ENCODE data around the gene CLASP2.
"Not testable (repeated sequence)": the region's sequence is repeated elsewhere in the genome, so short reads cannot be mapped to it uniquely, and the experiment has no call there.

CLASP2 gene

DNA sequence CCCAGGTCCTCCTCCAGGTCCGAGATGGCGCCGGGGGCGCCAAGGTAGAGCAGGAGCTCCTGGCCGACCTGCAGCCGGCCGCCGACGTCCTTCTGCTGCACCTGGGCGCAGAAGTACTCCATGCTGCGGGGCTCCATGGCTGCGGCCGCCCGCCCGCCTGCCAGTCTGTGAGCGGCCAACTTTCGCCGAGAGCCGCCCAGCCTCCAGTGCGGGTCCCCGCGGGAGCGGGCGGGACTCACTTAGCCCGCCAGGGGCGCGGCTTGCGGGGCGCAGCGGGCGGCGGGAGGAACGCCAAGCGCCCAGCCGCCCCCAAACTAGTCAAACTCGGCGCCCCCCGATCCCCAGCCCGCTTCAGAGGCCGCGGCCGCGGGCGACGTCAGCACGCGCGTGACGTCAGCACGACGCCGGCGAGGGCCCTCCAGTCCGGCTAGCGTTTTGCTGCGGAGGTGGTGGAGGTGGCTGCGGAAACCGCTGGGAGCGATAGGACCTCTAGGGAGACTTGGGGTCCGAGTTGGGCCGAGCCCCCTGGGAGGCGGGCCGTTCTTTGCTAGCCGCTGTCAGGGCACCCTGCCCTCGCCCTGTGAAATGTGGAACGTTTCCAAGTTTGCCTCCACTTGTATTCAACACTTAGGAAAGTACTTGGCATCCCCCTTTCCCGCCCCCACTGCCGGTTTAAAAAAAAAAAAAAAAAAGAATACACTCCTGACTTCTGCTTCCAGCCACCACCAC, at the start of gene CLASP2:
Gene CLASP2 (minus strand): TSS at position 389 of the 729 bp plus-strand sequence. CDS start 252 bp downstream, at position 137.
- Histone ChIP-seq H3K9ac (ENCODE audit: low read depth in 1 of 2, low read length in 2 of 2) (peak within 1 kb of the TSS; percentile 72 to 88), H3K4me3 (ENCODE audit: low read length in 2 of 2) (peak within 1 kb of the TSS; percentile 84 to 88), H3K4me1 (ENCODE audit: control insufficient read depth in 2 of 2, insufficient read depth in 2 of 2, low read length in 2 of 2) (peaks cover 4 to 16% of the 10 kb centered on the region in 2 donors), H3K27me3 (ENCODE audit: control insufficient read depth in 2 of 2, insufficient read depth in 2 of 2, low read length in 2 of 2) (no peaks in the 10 kb centered on the region), H3K9me3 (ENCODE audit: control insufficient read depth in 2 of 2, low read length in 2 of 2) (no peaks in the 10 kb centered on the region), H3K36me3 (ENCODE audit: control insufficient read depth in 2 of 2, insufficient read depth in 2 of 2, low read length in 2 of 2) (no peaks in the 10 kb centered on the region), H3K27ac (ENCODE audit: low read depth in 2 of 2, low read length in 2 of 2) (peak within 1 kb of the TSS; percentile 94 to 96)

DNA sequence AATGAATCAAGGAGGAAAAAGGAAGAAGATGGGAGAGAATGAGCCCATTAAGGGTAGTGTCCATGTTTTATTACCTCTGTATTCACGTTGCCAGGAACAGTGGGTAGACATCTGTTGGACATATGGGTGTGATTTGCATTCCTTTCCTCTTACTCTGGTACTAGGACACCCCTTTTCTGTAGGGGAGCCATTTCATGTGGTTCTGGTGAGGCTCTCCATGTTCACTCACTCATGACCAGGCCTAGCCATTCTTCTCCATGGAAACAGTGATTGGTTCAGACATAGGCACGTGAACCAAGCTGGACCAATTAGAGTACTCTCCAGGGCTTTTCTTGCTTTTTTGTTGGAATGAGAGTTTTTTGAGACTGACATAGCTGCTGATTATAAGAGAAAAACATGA, 40.8 kb upstream of the CLASP2 start:
- no peaks in the 10 kb centered on the region for H3K27me3 ChIP-seq (ENCODE audit: control insufficient read depth in 2 of 2, insufficient read depth in 2 of 2, low read length in 2 of 2)
- H3K36me3 ChIP-seq (ENCODE audit: control insufficient read depth in 2 of 2, insufficient read depth in 2 of 2, low read length in 2 of 2), result no peaks in the 10 kb centered on the region
- H3K4me3 ChIP-seq (ENCODE audit: low read length in 2 of 2), result no peak overlapping the region
- H3K27ac ChIP-seq (ENCODE audit: low read depth in 2 of 2, low read length in 2 of 2), result no peak overlapping the region
- H3K4me1 ChIP-seq (ENCODE audit: control insufficient read depth in 2 of 2, insufficient read depth in 2 of 2, low read length in 2 of 2), result no peaks in the 10 kb centered on the region
- no peaks in the 10 kb centered on the region for H3K9me3 ChIP-seq (ENCODE audit: control insufficient read depth in 2 of 2, low read length in 2 of 2)
- no peak overlapping the region for H3K9ac ChIP-seq (ENCODE audit: low read depth in 1 of 2, low read length in 2 of 2)

DNA sequence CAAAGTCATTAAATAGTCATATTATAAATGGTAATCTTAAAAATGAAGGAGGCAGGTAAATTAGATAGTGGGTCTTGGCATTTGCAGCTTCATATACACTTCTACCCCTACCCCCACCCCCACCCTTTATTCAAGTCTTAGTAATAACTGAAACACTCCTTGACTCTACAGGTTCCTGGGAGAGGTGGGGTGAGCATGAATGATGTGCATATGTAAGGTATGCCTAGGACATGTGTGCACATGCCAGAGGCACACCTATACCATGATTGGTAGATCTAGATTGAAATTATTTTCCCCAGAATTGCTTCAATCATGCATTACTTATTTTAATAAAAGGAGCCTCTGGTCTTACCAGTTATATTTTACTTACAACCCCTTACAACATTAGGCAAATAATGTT, 40.2 kb upstream of the CLASP2 start:
- H3K9me3 ChIP-seq (ENCODE audit: control insufficient read depth in 2 of 2, low read length in 2 of 2), result no peaks in the 10 kb centered on the region
- H3K27me3 ChIP-seq (ENCODE audit: control insufficient read depth in 2 of 2, insufficient read depth in 2 of 2, low read length in 2 of 2), result no peaks in the 10 kb centered on the region
- no peaks in the 10 kb centered on the region for H3K36me3 ChIP-seq (ENCODE audit: control insufficient read depth in 2 of 2, insufficient read depth in 2 of 2, low read length in 2 of 2)
- no peak overlapping the region for H3K4me3 ChIP-seq (ENCODE audit: low read length in 2 of 2)
- no peak overlapping the region for H3K9ac ChIP-seq (ENCODE audit: low read depth in 1 of 2, low read length in 2 of 2)
- no peaks in the 10 kb centered on the region for H3K4me1 ChIP-seq (ENCODE audit: control insufficient read depth in 2 of 2, insufficient read depth in 2 of 2, low read length in 2 of 2)
- H3K27ac ChIP-seq (ENCODE audit: low read depth in 2 of 2, low read length in 2 of 2), result no peak overlapping the region

- H3K4me1 ChIP-seq (ENCODE audit: control insufficient read depth in 2 of 2, insufficient read depth in 2 of 2, low read length in 2 of 2); H3K27me3 ChIP-seq (ENCODE audit: control insufficient read depth in 2 of 2, insufficient read depth in 2 of 2, low read length in 2 of 2); H3K9ac ChIP-seq (ENCODE audit: low read depth in 1 of 2, low read length in 2 of 2); H3K36me3 ChIP-seq (ENCODE audit: control insufficient read depth in 2 of 2, insufficient read depth in 2 of 2, low read length in 2 of 2); H3K9me3 ChIP-seq (ENCODE audit: control insufficient read depth in 2 of 2, low read length in 2 of 2); H3K27ac ChIP-seq (ENCODE audit: low read depth in 2 of 2, low read length in 2 of 2); H3K4me3 ChIP-seq (ENCODE audit: low read length in 2 of 2): not testable (repeated sequence)
These were observed 36.3 kb upstream of the CLASP2 start for GRCh38 chr3:33754391-33754790.

DNA sequence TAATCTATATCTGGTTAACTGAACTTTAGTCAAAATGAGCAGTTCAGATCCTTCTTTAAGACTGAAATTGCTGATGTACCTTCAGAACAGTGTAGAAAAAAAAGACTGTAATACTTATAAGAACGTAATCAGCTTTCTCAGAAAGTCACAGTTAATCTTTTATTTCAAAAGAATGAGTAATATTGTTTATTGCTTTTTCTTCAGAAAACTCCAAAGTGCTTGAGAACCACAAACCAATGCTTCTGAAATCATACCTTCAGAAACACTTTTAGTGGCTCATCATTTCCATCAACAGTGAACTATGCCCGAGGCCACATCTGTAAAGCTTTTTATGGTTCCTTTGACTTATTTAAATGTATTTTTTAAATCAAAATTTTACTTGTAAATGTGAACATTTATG, 33.3 kb upstream of the CLASP2 start:
- Histone ChIP-seq H3K9ac (ENCODE audit: low read depth in 1 of 2, low read length in 2 of 2) (no peak overlapping the region), H3K4me3 (ENCODE audit: low read length in 2 of 2) (no peak overlapping the region), H3K9me3 (ENCODE audit: control insufficient read depth in 2 of 2, low read length in 2 of 2) (no peaks in the 10 kb centered on the region), H3K27ac (ENCODE audit: low read depth in 2 of 2, low read length in 2 of 2) (no peak overlapping the region), H3K4me1 (ENCODE audit: control insufficient read depth in 2 of 2, insufficient read depth in 2 of 2, low read length in 2 of 2) (no peaks in the 10 kb centered on the region), H3K27me3 (ENCODE audit: control insufficient read depth in 2 of 2, insufficient read depth in 2 of 2, low read length in 2 of 2) (peaks cover 0 to 2% of the 10 kb centered on the region in 2 donors), H3K36me3 (ENCODE audit: control insufficient read depth in 2 of 2, insufficient read depth in 2 of 2, low read length in 2 of 2) (no peaks in the 10 kb centered on the region)

DNA sequence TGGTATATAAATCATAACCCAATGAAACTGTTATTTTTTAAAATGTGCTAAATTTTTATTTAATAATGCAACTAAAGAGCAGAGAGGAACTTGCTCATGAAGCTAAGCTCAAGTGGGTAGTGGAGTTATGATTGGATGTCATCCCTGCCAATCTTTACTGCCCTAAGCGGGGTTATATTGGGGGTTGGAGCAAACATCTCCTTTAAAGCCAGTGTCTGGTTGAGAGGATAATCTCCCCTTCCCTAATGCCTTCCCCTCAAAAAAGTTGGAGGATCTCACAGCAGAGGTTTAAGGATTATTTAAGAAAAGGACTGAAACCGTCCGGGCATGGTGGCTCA, 32.1 kb upstream of the CLASP2 start:
- Histone ChIP-seq H3K4me3 (ENCODE audit: low read length in 2 of 2) (no peak overlapping the region), H3K9ac (ENCODE audit: low read depth in 1 of 2, low read length in 2 of 2) (no peak overlapping the region), H3K27ac (ENCODE audit: low read depth in 2 of 2, low read length in 2 of 2) (no peak overlapping the region)

DNA sequence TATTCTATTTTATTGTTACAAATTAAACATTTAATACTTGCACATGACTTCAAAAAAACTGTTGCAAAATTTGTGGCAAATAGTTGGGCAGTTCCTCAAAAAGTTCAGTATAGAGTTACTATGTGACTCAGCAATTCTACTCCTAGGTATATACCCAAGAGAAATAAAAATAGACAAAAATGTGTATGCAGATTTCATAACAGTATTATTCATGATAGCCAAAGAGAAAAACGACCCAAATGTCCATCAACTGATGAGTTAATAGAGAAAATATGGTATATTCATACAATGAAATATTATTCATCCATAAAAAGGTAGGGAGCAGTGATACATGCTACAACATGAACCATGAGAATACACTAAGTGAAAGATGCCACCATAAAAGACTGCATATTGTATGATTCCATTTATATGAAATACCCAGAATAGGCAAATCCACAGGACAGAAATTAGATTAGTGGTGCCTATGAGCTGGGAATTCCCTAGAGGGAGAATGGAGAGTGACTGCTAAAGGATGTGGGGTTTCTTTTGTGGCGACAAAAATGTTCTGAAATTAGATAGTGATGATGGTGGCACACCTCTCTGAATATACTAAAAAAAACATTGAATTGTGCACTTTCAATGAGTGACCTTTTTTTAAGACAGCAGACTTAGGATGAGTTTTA, 31.6 kb upstream of the CLASP2 start:
- Histone ChIP-seq H3K9me3 (ENCODE audit: control insufficient read depth in 2 of 2, low read length in 2 of 2) (no peaks in the 10 kb centered on the region), H3K27ac (ENCODE audit: low read depth in 2 of 2, low read length in 2 of 2) (no peak overlapping the region)

More for the DNA sequence above, 32.1 kb upstream of the CLASP2 start:
- Histone ChIP-seq H3K9me3 (ENCODE audit: control insufficient read depth in 2 of 2, low read length in 2 of 2) (no peaks in the 10 kb centered on the region), H3K36me3 (ENCODE audit: control insufficient read depth in 2 of 2, insufficient read depth in 2 of 2, low read length in 2 of 2) (no peaks in the 10 kb centered on the region), H3K27me3 (ENCODE audit: control insufficient read depth in 2 of 2, insufficient read depth in 2 of 2, low read length in 2 of 2) (peaks cover 0 to 2% of the 10 kb centered on the region in 2 donors), H3K4me1 (ENCODE audit: control insufficient read depth in 2 of 2, insufficient read depth in 2 of 2, low read length in 2 of 2) (peaks cover 0 to 2% of the 10 kb centered on the region in 2 donors)

GRCh38 chr3:33746416-33747116, 28.5 kb upstream of the CLASP2 start:
- Histone ChIP-seq H3K36me3 (ENCODE audit: control insufficient read depth in 2 of 2, insufficient read depth in 2 of 2, low read length in 2 of 2) (no peaks in the 10 kb centered on the region), H3K4me1 (ENCODE audit: control insufficient read depth in 2 of 2, insufficient read depth in 2 of 2, low read length in 2 of 2) (peaks cover 0 to 2% of the 10 kb centered on the region in 2 donors), H3K9me3 (ENCODE audit: control insufficient read depth in 2 of 2, low read length in 2 of 2) (no peaks in the 10 kb centered on the region), H3K9ac (ENCODE audit: low read depth in 1 of 2, low read length in 2 of 2) (no peak overlapping the region), H3K4me3 (ENCODE audit: low read length in 2 of 2) (no peak overlapping the region), H3K27me3 (ENCODE audit: control insufficient read depth in 2 of 2, insufficient read depth in 2 of 2, low read length in 2 of 2) (peaks cover 0 to 2% of the 10 kb centered on the region in 2 donors), H3K27ac (ENCODE audit: low read depth in 2 of 2, low read length in 2 of 2) (no peak overlapping the region)

More for the DNA sequence above, 31.6 kb upstream of the CLASP2 start:
- peaks cover 0 to 2% of the 10 kb centered on the region in 2 donors for H3K27me3 ChIP-seq (ENCODE audit: control insufficient read depth in 2 of 2, insufficient read depth in 2 of 2, low read length in 2 of 2)
- H3K4me1 ChIP-seq (ENCODE audit: control insufficient read depth in 2 of 2, insufficient read depth in 2 of 2, low read length in 2 of 2), result peaks cover 0 to 2% of the 10 kb centered on the region in 2 donors
- H3K4me3 ChIP-seq (ENCODE audit: low read length in 2 of 2), result no peak overlapping the region
- no peaks in the 10 kb centered on the region for H3K36me3 ChIP-seq (ENCODE audit: control insufficient read depth in 2 of 2, insufficient read depth in 2 of 2, low read length in 2 of 2)
- no peak overlapping the region for H3K9ac ChIP-seq (ENCODE audit: low read depth in 1 of 2, low read length in 2 of 2)

DNA sequence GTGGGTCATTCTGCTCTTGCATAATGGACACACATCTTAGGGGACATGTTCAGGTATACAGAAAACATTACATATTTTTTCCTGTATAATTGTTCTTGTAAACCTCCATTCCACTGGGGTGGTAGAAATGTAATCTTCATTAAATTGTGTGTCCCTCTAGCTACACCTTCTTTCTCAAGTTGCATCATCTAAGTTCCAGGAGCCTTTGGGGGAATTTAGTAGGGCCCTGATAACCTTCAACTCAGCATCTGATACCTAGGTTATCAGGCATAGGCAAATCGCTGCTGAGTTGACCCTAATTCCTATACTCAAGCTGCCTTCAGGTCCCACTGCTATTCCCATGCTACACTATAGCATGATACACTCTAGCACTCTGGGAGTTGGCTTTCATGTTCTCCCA, 19.1 kb upstream of the CLASP2 start:
- Histone ChIP-seq H3K9ac (ENCODE audit: low read depth in 1 of 2, low read length in 2 of 2) (no peak overlapping the region), H3K27me3 (ENCODE audit: control insufficient read depth in 2 of 2, insufficient read depth in 2 of 2, low read length in 2 of 2) (no peaks in the 10 kb centered on the region), H3K36me3 (ENCODE audit: control insufficient read depth in 2 of 2, insufficient read depth in 2 of 2, low read length in 2 of 2) (no peaks in the 10 kb centered on the region), H3K4me1 (ENCODE audit: control insufficient read depth in 2 of 2, insufficient read depth in 2 of 2, low read length in 2 of 2) (no peaks in the 10 kb centered on the region), H3K4me3 (ENCODE audit: low read length in 2 of 2) (no peak overlapping the region), H3K27ac (ENCODE audit: low read depth in 2 of 2, low read length in 2 of 2) (no peak overlapping the region), H3K9me3 (ENCODE audit: control insufficient read depth in 2 of 2, low read length in 2 of 2) (peaks cover 0 to under 1% of the 10 kb centered on the region in 2 donors)

DNA sequence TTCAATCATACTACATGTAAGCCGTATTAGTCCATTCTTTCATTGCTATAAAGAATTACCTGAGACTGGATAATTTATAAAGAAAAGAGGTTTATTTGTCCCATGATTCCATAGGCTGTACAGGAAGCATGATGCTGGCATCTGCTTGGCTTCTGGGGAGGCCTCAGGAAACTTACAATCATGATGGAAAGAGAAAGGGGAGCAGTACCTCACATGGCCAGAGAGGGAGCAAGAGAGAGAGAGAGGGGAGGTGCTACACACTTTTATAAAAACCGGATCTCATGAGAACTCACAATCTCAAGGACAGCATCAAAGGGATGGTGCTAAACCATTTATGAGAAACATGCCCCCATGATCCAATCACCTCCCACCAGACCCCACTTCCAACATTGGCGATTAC, 14.3 kb upstream of the CLASP2 start:
- Histone ChIP-seq H3K4me3 (ENCODE audit: low read length in 2 of 2) (no peak overlapping the region), H3K27ac (ENCODE audit: low read depth in 2 of 2, low read length in 2 of 2) (no peak overlapping the region), H3K4me1 (ENCODE audit: control insufficient read depth in 2 of 2, insufficient read depth in 2 of 2, low read length in 2 of 2) (no peaks in the 10 kb centered on the region), H3K9ac (ENCODE audit: low read depth in 1 of 2, low read length in 2 of 2) (no peak overlapping the region), H3K27me3 (ENCODE audit: control insufficient read depth in 2 of 2, insufficient read depth in 2 of 2, low read length in 2 of 2) (no peaks in the 10 kb centered on the region), H3K36me3 (ENCODE audit: control insufficient read depth in 2 of 2, insufficient read depth in 2 of 2, low read length in 2 of 2) (no peaks in the 10 kb centered on the region), H3K9me3 (ENCODE audit: control insufficient read depth in 2 of 2, low read length in 2 of 2) (peaks cover 0 to 5% of the 10 kb centered on the region in 2 donors)
